HCT116 (cell line): Measurements from ENCODE around the gene DMWD. TPM values are rescaled to one million over a fixed set of nuclear protein-coding genes. Genes with fewer than 3 reads are reported as not detected.

ENCODE experiments used
- ATAC-seq: fragments of 200-7000 bp; cut with Tn5 transposase; 2 replicates; pipeline ENCODE4 v1.9.1; 2020; ENCODE audit warnings: mild to moderate bottlenecking, moderate library complexity
- BruUV-seq: library from RNA; stranded (reverse); fragments of 400-500 nt; replicated peaks from 2 replicates; lab custom pipeline; 2021; lab: Mats Ljungman, UMichigan
- CTCF ChIA-PET: fragments of 300-600 bp; sonication (Branson Sonifier 250); formaldehyde crosslinking; loops from one replicate; lab custom pipeline; 2021; ENCODE audit warnings: antibody characterized with exemption; lab: Charles Lee
- POLR2A ChIA-PET: fragments of 300-600, 350-600 bp; sonication (Branson Sonifier 250); formaldehyde crosslinking; loops from one replicate; lab custom pipeline; 2021; ENCODE audit warnings: antibody characterized with exemption; lab: Charles Lee
- RAD21 ChIA-PET, 2 experiments: fragments of 300-600 bp; sonication (Branson Sonifier 250); formaldehyde crosslinking; loops; one replicate each; lab custom pipeline; 2023; ENCODE audit warnings: low total read pairs in 2 of 2; ENCODE audit not compliant: uncharacterized antibody in 2 of 2, unreplicated experiment in 2 of 2, low non-redundant PET in 1 of 2; lab: Charles Lee
- DNase-seq: peaks from one replicate; pipeline ENCODE4 v3.0.0-alpha.2; 2010; ENCODE audit warnings: low read depth, low spot score
- H2AFZ ChIP-seq: fragments of 200-600 bp; shearing (Covaris generic), sonication (generic); 2 replicates; pipeline ENCODE4 v1.6.1; 2017; ENCODE audit warnings: low read depth, mixed run types, mixed read lengths, antibody characterized with exemption, low read length; ENCODE audit not compliant: poor library complexity, severe bottlenecking
- H3K27ac ChIP-seq: 2 replicates; pipeline ENCODE4 v1.5.1; 2012; ENCODE audit warnings: low read depth, low read length
- H3K27me3 ChIP-seq: fragments of 200-600 bp; sonication (generic); 2 replicates; pipeline ENCODE4 v1.6.1; 2016; ENCODE audit warnings: mixed run types, low read length, mixed read lengths; ENCODE audit not compliant: insufficient read depth
- H3K36me3 ChIP-seq, 2 experiments: fragments of 200-500 bp in 1 of 2; fragments of 200-600 bp in 1 of 2; sonication (Bioruptor generic) in 1 of 2; sonication (generic) in 1 of 2; 2 replicates each; pipeline versions ENCODE4 v1.5.1 to v1.6.1; 2014 to 2016; ENCODE audit warnings: low read length in 2 of 2, inconsistent platforms in 1 of 2, mixed read lengths in 1 of 2, mixed run types in 1 of 2; ENCODE audit not compliant: insufficient read depth in 2 of 2, control insufficient read depth in 1 of 2
- H3K4me1 ChIP-seq, 2 experiments: fragments of 200-600 bp in 1 of 2; sonication (generic) in 1 of 2; 2 replicates each; pipeline versions ENCODE4 v1.5.1 to v1.6.1; 2012 to 2017; ENCODE audit warnings: low read length in 2 of 2, inconsistent platforms in 1 of 2, mild to moderate bottlenecking in 1 of 2, mixed read lengths in 1 of 2, mixed run types in 1 of 2, moderate library complexity in 1 of 2; ENCODE audit not compliant: insufficient read depth in 2 of 2, control insufficient read depth in 1 of 2
- H3K4me2 ChIP-seq: fragments of 200-600 bp; sonication (generic); 2 replicates; pipeline ENCODE4 v1.6.1; 2017; ENCODE audit warnings: mixed run types, low read length, mixed read lengths
- H3K4me3 ChIP-seq, 2 experiments: fragments of 200-600 bp in 1 of 2; sonication (generic) in 1 of 2; replicated peaks in 1 of 2; 2 replicates each; pipeline ENCODE4 v1.5.1; 2011 to 2016; ENCODE audit warnings: low read length in 2 of 2, control low read depth in 1 of 2, low read depth in 1 of 2, mild to moderate bottlenecking in 1 of 2, mixed read lengths in 1 of 2, mixed run types in 1 of 2
- H3K79me2 ChIP-seq: fragments of 200-600 bp; sonication (generic); 2 replicates; pipeline ENCODE4 v1.6.1; 2017; ENCODE audit warnings: mild to moderate bottlenecking, mixed run types, low read length, moderate library complexity, mixed read lengths; ENCODE audit not compliant: insufficient read depth
- H3K9ac ChIP-seq: fragments of 200-600 bp; sonication (generic); 2 replicates; pipeline ENCODE4 v1.6.1; 2016; ENCODE audit warnings: low read length, mixed read lengths
- H3K9me2 ChIP-seq: fragments of 200-600 bp; sonication (generic), shearing (Covaris generic); 2 replicates; pipeline ENCODE4 v1.6.1; 2017; ENCODE audit warnings: mixed run types, mild to moderate bottlenecking, moderate library complexity; ENCODE audit not compliant: insufficient read depth
- H3K9me3 ChIP-seq, 2 experiments: fragments of 200-500 bp in 1 of 2; fragments of 200-600 bp in 1 of 2; sonication (Bioruptor generic) in 1 of 2; sonication (generic) in 1 of 2; 2 replicates each; pipeline ENCODE4 v1.6.1; 2014 to 2017; ENCODE audit warnings: low read length in 2 of 2, mixed read lengths in 2 of 2, inconsistent platforms in 1 of 2, low read depth in 1 of 2, mild to moderate bottlenecking in 1 of 2, mixed run types in 1 of 2, moderate library complexity in 1 of 2; ENCODE audit not compliant: control insufficient read depth in 1 of 2, insufficient read depth in 1 of 2
- H4K20me1 ChIP-seq: fragments of 200-600 bp; sonication (generic), shearing (Covaris generic); 2 replicates; pipeline ENCODE4 v1.6.1; 2017; ENCODE audit warnings: mixed run types, mild to moderate bottlenecking, moderate library complexity; ENCODE audit not compliant: insufficient read depth
- ATF3 ChIP-seq: IDR thresholded peaks from 2 replicates; pipeline ENCODE4 v1.6.1; 2012
- EGR1 ChIP-seq: IDR thresholded peaks from 2 replicates; pipeline ENCODE4 v1.6.1; 2012; ENCODE audit warnings: low read depth
- ELF1 ChIP-seq: IDR thresholded peaks from 2 replicates; pipeline ENCODE4 v1.6.1; 2012; ENCODE audit warnings: low read depth, borderline replicate concordance
- REST ChIP-seq: IDR thresholded peaks from 2 replicates; pipeline ENCODE4 v1.6.1; 2012; ENCODE audit warnings: low read depth
- SRF ChIP-seq: IDR thresholded peaks from 2 replicates; pipeline ENCODE4 v1.6.1; 2012; ENCODE audit warnings: low read depth
- ZBTB33 ChIP-seq: IDR thresholded peaks from 2 replicates; pipeline ENCODE4 v1.6.1; 2011; ENCODE audit warnings: mild to moderate bottlenecking, low read length, moderate library complexity; ENCODE audit not compliant: insufficient replicate concordance; ENCODE audit errors: extremely low read depth
- intact Hi-C: fragments of 100-400 bp; cut with micrococcal nuclease; formaldehyde crosslinking; loops from 2 replicates; pipeline ENCODE4 v1.10.0; 2022
- total RNA-seq: library from RNA; stranded (reverse); gene quantifications from one replicate; pipeline ENCODE4 v1.2.1, GENCODE V29; 2021; ENCODE audit not compliant: unreplicated experiment

The DMWD gene
- total RNA-seq, 1 experiment from 2014 or later, result 56.8 TPM

- peak overlapping the region; percentile 52 for H3K9ac ChIP-seq
- no peaks in the 10 kb centered on the region for H3K9me3 ChIP-seq
- no peak for TF ChIP-seq SRF
- TF ChIP-seq ATF3, result no peak
- TF ChIP-seq ZBTB33, result no peak
- TF ChIP-seq REST, result no peak
- no peak for TF ChIP-seq ELF1
- TF ChIP-seq EGR1, result no peak
- H4K20me1 ChIP-seq, result no peaks in the 10 kb centered on the region
- ChIA-PET POLR2A (interaction anchor here (0.7 to 5.1 kb wide), 2 partner anchors 11 to 35 kb away, joined by 3 to 50 read pairs; partner anchors contain the start of gene SIX5), CTCF (interaction anchor here (2.2 to 3.5 kb wide), 2 partner anchors 10 to 11 kb away, joined by 36 to 71 read pairs; partner anchors contain the start of gene SIX5), RAD21 (no interaction called here)
- H3K4me3 ChIP-seq, result 0 out of 4 replicates have a peak overlapping the region, but pooled peaks of 1 of the 2 experiments have one; percentile 26
- H3K4me1 ChIP-seq, result peaks cover 45 to 60% of the 10 kb centered on the region in 2 experiments
- peak overlapping the region; percentile 91 for H3K27ac ChIP-seq
- H2AFZ ChIP-seq, result no peak overlapping the region
- no peaks in the 10 kb centered on the region for H3K9me2 ChIP-seq
- H3K27me3 ChIP-seq, result no peaks in the 10 kb centered on the region
- intact Hi-C loops, result no loop called here
- DNase-seq (no peak), ATAC-seq (no peak)
- peak overlapping the region; percentile 84 for H3K4me2 ChIP-seq
- H3K36me3 ChIP-seq, result peaks cover 0 to 10% of the 10 kb centered on the region in 2 experiments; a peak in 3 of 4 replicates
- no TSS peak for BruUV-seq
- no peaks in the 10 kb centered on the region for H3K79me2 ChIP-seq
Measured at GRCh38 chr19:45780146-45780447, 12.5 kb downstream of the DMWD start.
